H1 (cell line): ENCODE results near the gene SEMA3B. TPM values are rescaled to one million over a fixed set of nuclear protein-coding genes. Genes with fewer than 3 reads are reported as not detected.
A peak's percentile ranks its signal among the peaks of the same experiment; 100 is the strongest.
"Not testable (repeated sequence)": the region's sequence is repeated elsewhere in the genome, so short reads cannot be mapped to it uniquely, and the experiment has no call there.

Experiments used
- CTCF ChIA-PET: fragments of 300-600 bp; sonication (Branson Sonifier 250); formaldehyde crosslinking; loops from one replicate; lab custom pipeline; 2021; ENCODE audit not compliant: partially characterized antibody; lab: Charles Lee
- POLR2A ChIA-PET: fragments of 300-600 bp; sonication (Branson Sonifier 250); formaldehyde crosslinking; loops from one replicate; lab custom pipeline; 2021; ENCODE audit warnings: inconsistent platforms; ENCODE audit not compliant: partially characterized antibody; lab: Charles Lee
- DNase-seq, 2 experiments: peaks; one replicate each; pipeline versions ENCODE4 v3.0.0 to v3.0.0-alpha.2; 2010 to 2022; ENCODE audit warnings: low spot score in 2 of 2, low read depth in 1 of 2, mixed read lengths in 1 of 2
- FAIRE-seq: peaks from 2 replicates; lab custom pipeline; 2011; peaks lifted over from hg19 to GRCh38; lab: Jason Lieb, UNC
- H2AFZ ChIP-seq: 2 replicates; pipeline ENCODE4 v1.8.1; 2012; ENCODE audit warnings: low read length, inconsistent platforms
- H2AK5ac ChIP-seq: 2 replicates; pipeline ENCODE4 v1.6.1; 2013; ENCODE audit warnings: low read depth, low read length
- H2BK120ac ChIP-seq: replicated peaks from 2 replicates; pipeline ENCODE3; 2013; ENCODE audit warnings: low read depth, low read length, inconsistent platforms
- H2BK12ac ChIP-seq: 2 replicates; pipeline ENCODE4 v1.6.1; 2013; ENCODE audit warnings: low read depth, low read length
- H2BK15ac ChIP-seq: 2 replicates; pipeline ENCODE4 v1.6.1; 2013; ENCODE audit warnings: low read length
- H2BK20ac ChIP-seq: 2 replicates; pipeline ENCODE4 v1.6.1; 2013; ENCODE audit warnings: low read length
- H2BK5ac ChIP-seq: 2 replicates; pipeline ENCODE4 v1.6.1; 2013; ENCODE audit warnings: low read depth, low read length
- H3K14ac ChIP-seq: 2 replicates; pipeline ENCODE4 v1.6.1; 2013; ENCODE audit warnings: inconsistent platforms; ENCODE audit not compliant: insufficient read length
- H3K18ac ChIP-seq: 2 replicates; pipeline ENCODE4 v1.6.1; 2013; ENCODE audit warnings: low read length; ENCODE audit errors: extremely low read depth
- H3K23ac ChIP-seq: 2 replicates; pipeline ENCODE4 v1.6.1; 2013; ENCODE audit warnings: inconsistent platforms; ENCODE audit not compliant: insufficient read length
- H3K23me2 ChIP-seq: 2 replicates; pipeline ENCODE4 v1.6.1; 2013; ENCODE audit warnings: low read depth, low read length
- H3K27ac ChIP-seq: 2 replicates; pipeline ENCODE4 v1.6.1; 2011; ENCODE audit warnings: low read depth, low read length, inconsistent platforms
- H3K27me3 ChIP-seq, 4 experiments: replicated peaks in 1 of 4; 1 replicate in 1 of 4; 2 replicates in 3 of 4; pipeline versions ENCODE4 v1.6.1 to v1.8.1; 2011 to 2013; ENCODE audit warnings: low read length in 3 of 4, mild to moderate bottlenecking in 3 of 4, inconsistent platforms in 2 of 4, mixed read lengths in 2 of 4, moderate library complexity in 1 of 4; ENCODE audit not compliant: control insufficient read depth in 3 of 4, insufficient read depth in 3 of 4; ENCODE audit errors: extremely low read depth in 1 of 4
- H3K36me3 ChIP-seq, 4 experiments: 2 replicates each; pipeline versions ENCODE4 v1.6.1 to v1.8.1; 2011 to 2013; ENCODE audit warnings: mild to moderate bottlenecking in 4 of 4, low read length in 3 of 4, moderate library complexity in 2 of 4, control low read depth in 1 of 4, inconsistent platforms in 1 of 4; ENCODE audit not compliant: insufficient read depth in 4 of 4, control insufficient read depth in 2 of 4
- H3K4ac ChIP-seq: replicated peaks from 2 replicates; pipeline ENCODE3; 2013; ENCODE audit warnings: low read length, low read depth, mixed read lengths, inconsistent platforms; ENCODE audit not compliant: insufficient read length
- H3K4me1 ChIP-seq, 4 experiments: replicated peaks in 1 of 4; 1 replicate in 1 of 4; 2 replicates in 3 of 4; pipeline versions ENCODE4 v1.6.1 to v1.8.1; 2011 to 2013; ENCODE audit warnings: low read length in 3 of 4, inconsistent platforms in 2 of 4, mixed read lengths in 1 of 4; ENCODE audit not compliant: insufficient read depth in 4 of 4, control insufficient read depth in 3 of 4
- H3K4me2 ChIP-seq, 2 experiments: 2 replicates each; pipeline versions ENCODE4 v1.6.1 to v1.8.1; 2011 to 2013; ENCODE audit warnings: low read depth in 2 of 2, low read length in 2 of 2, control low read depth in 1 of 2, inconsistent platforms in 1 of 2, mild to moderate bottlenecking in 1 of 2; ENCODE audit not compliant: insufficient read depth in 1 of 2
- H3K4me3 ChIP-seq, 4 experiments: fragments of 200-600, 300-600 bp in 1 of 4; sonication (generic), shearing (Covaris generic), sonication (Bioruptor Twin) in 1 of 4; 2 replicates each; pipeline versions ENCODE4 v1.5.1 to v1.8.1; 2011 to 2016; ENCODE audit warnings: low read length in 4 of 4, low read depth in 3 of 4, control low read depth in 2 of 4, inconsistent platforms in 2 of 4, mild to moderate bottlenecking in 2 of 4, mixed read lengths in 1 of 4, moderate library complexity in 1 of 4; ENCODE audit not compliant: insufficient read depth in 2 of 4; ENCODE audit errors: extremely low read depth in 1 of 4
- H3K56ac ChIP-seq: replicated peaks from 2 replicates; pipeline ENCODE3; 2013; ENCODE audit warnings: low read depth, mild to moderate bottlenecking, mixed read lengths, low read length, inconsistent platforms; ENCODE audit not compliant: insufficient read length
- H3K79me1 ChIP-seq: 2 replicates; pipeline ENCODE4 v1.6.1; 2013; ENCODE audit warnings: low read depth, low read length, control low read depth
- H3K79me2 ChIP-seq, 2 experiments: 2 replicates each; pipeline versions ENCODE4 v1.6.1 to v1.8.1; 2012 to 2013; ENCODE audit warnings: low read length in 2 of 2, mild to moderate bottlenecking in 2 of 2, inconsistent platforms in 1 of 2; ENCODE audit not compliant: insufficient read depth in 2 of 2, control insufficient read depth in 1 of 2
- H3K9ac ChIP-seq, 4 experiments: replicated peaks in 1 of 4; 1 replicate in 1 of 4; 2 replicates in 3 of 4; pipeline versions ENCODE4 v1.6.1 to v1.8.1; 2011 to 2013; ENCODE audit warnings: low read depth in 3 of 4, low read length in 3 of 4, control low read depth in 2 of 4, mild to moderate bottlenecking in 2 of 4, moderate library complexity in 2 of 4, inconsistent platforms in 1 of 4; ENCODE audit errors: extremely low read depth in 1 of 4
- H3K9me3 ChIP-seq, 2 experiments: 2 replicates each; pipeline versions ENCODE4 v1.6.1 to v1.8.1; 2012 to 2013; ENCODE audit warnings: mild to moderate bottlenecking in 2 of 2, moderate library complexity in 2 of 2, control low read depth in 1 of 2, inconsistent platforms in 1 of 2, low read depth in 1 of 2, low read length in 1 of 2, mixed read lengths in 1 of 2; ENCODE audit not compliant: insufficient read depth in 2 of 2
- H4K20me1 ChIP-seq, 2 experiments: replicated peaks in 1 of 2; 2 replicates each; pipeline versions ENCODE3 to v1.8.1; 2011 to 2013; ENCODE audit warnings: inconsistent platforms in 2 of 2, low read length in 2 of 2, mild to moderate bottlenecking in 1 of 2; ENCODE audit not compliant: insufficient read depth in 2 of 2, control insufficient read depth in 1 of 2
- H4K5ac ChIP-seq: 2 replicates; pipeline ENCODE4 v1.6.1; 2013; ENCODE audit warnings: low read length, low read depth, mixed read lengths, inconsistent platforms; ENCODE audit not compliant: insufficient read length
- H4K8ac ChIP-seq: 2 replicates; pipeline ENCODE4 v1.8.0; 2013; ENCODE audit warnings: mild to moderate bottlenecking, moderate library complexity, low read length, inconsistent platforms; ENCODE audit not compliant: insufficient read depth; ENCODE audit errors: extremely low read depth
- H4K91ac ChIP-seq: replicated peaks from 2 replicates; pipeline ENCODE3; 2013; ENCODE audit warnings: low read length, mixed read lengths, inconsistent platforms; ENCODE audit not compliant: insufficient read length
- WGBS, 2 experiments: shearing (Covaris generic) in 1 of 2; methylation state at CpG; one replicate each; pipeline versions ENCODE4 v1.1.6 to v1.1.7; 2013 to 2015; ENCODE audit warnings: low lambda C conversion rate in 2 of 2, mixed read lengths in 2 of 2, inconsistent platforms in 1 of 2, low coverage in 1 of 2, missing lambda C conversion rate in 1 of 2; ENCODE audit not compliant: insufficient replicate concordance in 2 of 2, insufficient coverage in 1 of 2, insufficient read length in 1 of 2; ENCODE audit errors: extremely low coverage in 1 of 2, missing lambda C conversion rate in 1 of 2; 5-methylcytosine and 5-hydroxymethylcytosine counted together
- polyA plus RNA-seq, 7 experiments: library from polyadenylated mRNA; depleted of rRNA in 3 of 7; stranded (reverse) in 5 of 7; unstranded in 2 of 7; fragments of >200 nt in 5 of 7; fragments of 200-250 nt in 2 of 7; gene quantifications; 1 replicate in 5 of 7; 2 replicates in 1 of 7; 4 replicates in 1 of 7; pipeline versions ENCODE4 v1.2.1 to v1.2.3, GENCODE V29; 2011 to 2013; ENCODE audit warnings: missing spikeins in 2 of 7, mixed read lengths in 2 of 7
- total RNA-seq: library from RNA; stranded (reverse); fragmentation: NEBNext Ultra II Directional; extraction: Animal tissue kit (Norgen Biotek cat#: 25700); gene quantifications from 2 replicates; pipeline ENCODE4 v1.2.1, GENCODE V29; 2021

SEMA3B gene
- total and polyA plus RNA-seq, 2 of the 8 experiments (the other 6 are each of a cell fraction or from before 2014, with no cell fraction given), result 3.0 to 4.7 TPM

DNA sequence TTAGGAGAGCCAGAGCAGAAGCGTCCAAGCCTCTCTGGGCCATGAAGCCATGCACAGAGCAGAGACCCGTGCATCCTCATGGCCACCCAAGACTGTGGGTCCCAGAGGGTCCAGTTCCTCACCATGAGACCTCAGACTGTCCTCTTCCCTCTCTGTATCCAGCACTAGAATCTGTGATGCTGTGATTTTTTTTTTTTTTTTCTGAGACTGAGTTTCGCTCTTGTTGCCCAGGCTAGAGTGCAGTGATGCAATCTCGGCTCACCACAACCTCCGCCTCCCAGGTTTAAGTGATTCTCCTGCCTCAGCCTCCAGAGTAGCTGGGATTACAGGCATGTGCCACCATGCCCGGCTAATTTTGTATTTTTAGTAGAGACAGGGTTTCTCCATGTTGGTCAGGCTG is 24.1 kb upstream of the SEMA3B start:
- not testable (repeated sequence) for H3K9me3 ChIP-seq, H3K56ac ChIP-seq, H3K23me2 ChIP-seq, H3K36me3 ChIP-seq, H4K91ac ChIP-seq, H2AFZ ChIP-seq, H3K14ac ChIP-seq, DNase-seq, H4K5ac ChIP-seq, H3K9ac ChIP-seq, FAIRE-seq, H3K27me3 ChIP-seq, H2BK120ac ChIP-seq, H3K4me2 ChIP-seq, H3K23ac ChIP-seq, H3K4me3 ChIP-seq
- H2BK15ac ChIP-seq, result peak overlapping the region; percentile 97; the same call in 1 of the 2 replicates
- WGBS, 2 experiments, result 86% methylated on average over 3 of the region's 6 CpGs; no CpG with 5 or more reads in 1 of the 2 experiments
- 0 out of 2 replicates have a peak overlapping the region, but pooled peaks have one; percentile 85 for H2AK5ac ChIP-seq
- peak overlapping the region; percentile 45 for H4K8ac ChIP-seq
- POLR2A ChIA-PET, result interaction anchor here (0.7 to 3.4 kb wide), 4 partner anchors 15 to 1926 kb away, joined by 3 to 14 read pairs (median 4); no protein-coding TSS in a partner anchor
- H3K79me2 ChIP-seq, result peaks cover 26 to 91% of the 10 kb centered on the region in 2 experiments
- H3K79me1 ChIP-seq, result peaks cover 28% of the 10 kb centered on the region
- peak overlapping the region; percentile 9; the same call in 1 of the 2 replicates for H3K18ac ChIP-seq
- H3K4ac ChIP-seq, result peak overlapping the region; percentile 70
- 0 out of 2 replicates have a peak overlapping the region, but pooled peaks have one; percentile 18 for H2BK20ac ChIP-seq
- peaks cover 5 to 57% (median 49%) of the 10 kb centered on the region in 4 experiments for H3K4me1 ChIP-seq
- H2BK5ac ChIP-seq, result peak overlapping the region; percentile 88
- peak overlapping the region; percentile 90; the same call in 1 of the 2 replicates for H2BK12ac ChIP-seq
- peaks cover 15 to 36% of the 10 kb centered on the region in 2 experiments for H4K20me1 ChIP-seq
- 0 out of 2 replicates have a peak overlapping the region, but pooled peaks have one; percentile 54 for H3K27ac ChIP-seq
- CTCF ChIA-PET, result interaction anchor here (0.9 to 53.5 kb wide), 5 partner anchors 14 to 124 kb away, joined by 3 to 2149 read pairs (median 121); partner anchors contain the start of genes GNAI2, GNAT1, LSMEM2 and SEMA3B
